ENCODE measurements around the gene ARNT2.

ARNT2 gene

GRCh38 chr15:80530737-80531365 is 126.7 kb downstream of the ARNT2 start:
- Histone ChIP-seq H3K9ac (ENCODE audit: low read length) (no peak overlapping the region), H3K4me3 (ENCODE audit: low read length) (no peak overlapping the region), H3K79me2 (ENCODE audit: low read length) (no peaks in the 10 kb centered on the region), H3K27me3 (replicated peaks; ENCODE audit: insufficient read depth, low read length) (no peaks in the 10 kb centered on the region), H3K9me3 (replicated peaks; ENCODE audit: insufficient read depth, low read length) (no peaks in the 10 kb centered on the region), H3K36me3 (replicated peaks; ENCODE audit: insufficient read depth, low read length) (no peaks in the 10 kb centered on the region), H3K4me2 (ENCODE audit: low read depth, low read length) (no peak overlapping the region), H3K27ac (ENCODE audit: low read length) (no peak overlapping the region), H4K20me1 (ENCODE audit: insufficient read depth, low read length) (no peaks in the 10 kb centered on the region), H2AFZ (ENCODE audit: low read length) (no peak overlapping the region), H3F3A (ENCODE audit: insufficient read depth, low read length) (no peaks in the 10 kb centered on the region), H3K4me1 (ENCODE audit: low read length) (no peaks in the 10 kb centered on the region), H3K9me2 (replicated peaks; ENCODE audit: insufficient read depth, low read length) (no peaks in the 10 kb centered on the region)
- no peak for TF ChIP-seq CTCF (IDR thresholded peaks at IDR 0.05; ENCODE audit: low read length)
- no peak for TF ChIP-seq EZH2 (optimal IDR thresholded peaks at IDR 0.05; ENCODE audit: low read depth, low read length)
- TF ChIP-seq EZH2phosphoT487 (IDR thresholded peaks at IDR 0.05; ENCODE audit: low read length), result no peak
- no peak for DNase-seq

- H3K9me2 ChIP-seq (replicated peaks; ENCODE audit: insufficient read depth, low read length), result no peaks in the 10 kb centered on the region
- TF ChIP-seq CTCF (IDR thresholded peaks at IDR 0.05; ENCODE audit: low read length) (no peak), EZH2 (optimal IDR thresholded peaks at IDR 0.05; ENCODE audit: low read depth, low read length) (no peak), EZH2phosphoT487 (IDR thresholded peaks at IDR 0.05; ENCODE audit: low read length) (no peak)
- H3K4me2 ChIP-seq (ENCODE audit: low read depth, low read length), result no peak overlapping the region
- H2AFZ ChIP-seq (ENCODE audit: low read length), result no peak overlapping the region
- no peak overlapping the region for H3K9ac ChIP-seq (ENCODE audit: low read length)
- H3K4me3 ChIP-seq (ENCODE audit: low read length), result no peak overlapping the region
- H3K4me1 ChIP-seq (ENCODE audit: low read length), result no peaks in the 10 kb centered on the region
- H3K27ac ChIP-seq (ENCODE audit: low read length), result no peak overlapping the region
- no peaks in the 10 kb centered on the region for H3K9me3 ChIP-seq (replicated peaks; ENCODE audit: insufficient read depth, low read length)
- H3K36me3 ChIP-seq (replicated peaks; ENCODE audit: insufficient read depth, low read length), result no peaks in the 10 kb centered on the region
- DNase-seq, result no peak
- H3F3A ChIP-seq (ENCODE audit: insufficient read depth, low read length), result no peaks in the 10 kb centered on the region
- H3K27me3 ChIP-seq (replicated peaks; ENCODE audit: insufficient read depth, low read length), result no peaks in the 10 kb centered on the region
- H4K20me1 ChIP-seq (ENCODE audit: insufficient read depth, low read length), result no peaks in the 10 kb centered on the region
- H3K79me2 ChIP-seq (ENCODE audit: low read length), result no peaks in the 10 kb centered on the region
Measured at GRCh38 chr15:80531388-80531787, 127.2 kb downstream of the ARNT2 start.

- no peak for DNase-seq
- Histone ChIP-seq H3F3A (ENCODE audit: insufficient read depth, low read length) (no peaks in the 10 kb centered on the region), H3K27ac (ENCODE audit: low read length) (no peak overlapping the region), H3K4me1 (ENCODE audit: low read length) (no peaks in the 10 kb centered on the region), H3K9ac (ENCODE audit: low read length) (no peak overlapping the region), H4K20me1 (ENCODE audit: insufficient read depth, low read length) (no peaks in the 10 kb centered on the region), H2AFZ (ENCODE audit: low read length) (no peak overlapping the region), H3K79me2 (ENCODE audit: low read length) (no peaks in the 10 kb centered on the region), H3K27me3 (replicated peaks; ENCODE audit: insufficient read depth, low read length) (no peaks in the 10 kb centered on the region), H3K4me3 (ENCODE audit: low read length) (no peak overlapping the region), H3K9me3 (replicated peaks; ENCODE audit: insufficient read depth, low read length) (no peaks in the 10 kb centered on the region), H3K4me2 (ENCODE audit: low read depth, low read length) (no peak overlapping the region), H3K9me2 (replicated peaks; ENCODE audit: insufficient read depth, low read length) (no peaks in the 10 kb centered on the region), H3K36me3 (replicated peaks; ENCODE audit: insufficient read depth, low read length) (no peaks in the 10 kb centered on the region)
- no peak for TF ChIP-seq EZH2 (optimal IDR thresholded peaks at IDR 0.05; ENCODE audit: low read depth, low read length)
- TF ChIP-seq CTCF (IDR thresholded peaks at IDR 0.05; ENCODE audit: low read length), result no peak
- TF ChIP-seq EZH2phosphoT487 (IDR thresholded peaks at IDR 0.05; ENCODE audit: low read length), result no peak
Measured at GRCh38 chr15:80531796-80532195, 127.6 kb downstream of the ARNT2 start.
